ENCODE data around the gene CCR4.

GRCh38 chr3:32930161-32930560 is 21.3 kb upstream of the CCR4 start:
- TF ChIP-seq NR3C1 (IDR thresholded peaks at IDR 0.05), result no peak
- no peak for TF ChIP-seq PHF8 (IDR thresholded peaks at IDR 0.05; ENCODE audit: borderline replicate concordance, low read depth)
